ENCODE measurements around the gene RAVER1.

DNA sequence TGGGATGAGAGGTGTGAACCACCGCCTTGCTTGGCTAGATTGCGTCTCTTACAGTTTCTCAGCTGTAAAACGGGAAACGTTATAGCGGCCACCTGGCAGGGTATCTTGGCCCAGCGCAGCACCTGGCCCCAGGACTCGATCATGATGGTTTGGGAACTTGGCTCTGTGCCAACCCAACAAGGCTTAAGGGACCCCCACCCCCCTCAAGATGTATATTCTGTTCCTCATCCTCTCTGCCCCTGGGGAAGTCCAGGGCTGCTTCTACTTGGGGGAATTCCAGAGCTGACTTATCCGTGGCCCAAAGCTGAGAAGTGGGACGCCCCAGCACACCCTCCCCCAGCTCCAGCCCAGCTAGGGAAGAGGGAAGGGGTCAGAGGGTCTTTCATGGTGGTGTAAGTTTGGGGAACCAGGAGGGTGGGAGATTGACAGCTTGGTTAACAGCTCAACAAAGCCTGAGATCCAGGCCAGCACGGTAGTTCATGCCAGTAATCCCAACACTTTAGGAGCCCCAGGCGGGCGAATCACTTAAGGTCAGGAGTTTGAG lies 61.7 kb downstream of the RAVER1 start:
- no peak for TF ChIP-seq POLR2A (IDR thresholded peaks at IDR 0.05; ENCODE audit: low read length)
- TF ChIP-seq GATA1 (IDR thresholded peaks at IDR 0.05; ENCODE audit: low read depth, low read length) = no peak

Measured in erythroblast (primary cell).